K562 (cell line): Measurements from ENCODE around the gene FARP1. TPM values are rescaled to one million over a fixed set of nuclear protein-coding genes. Genes with fewer than 3 reads are reported as not detected.
A peak's percentile ranks its signal among the peaks of the same experiment; 100 is the strongest.

Experiments used
- ATAC-seq: fragments of 200-7000 bp; cut with Tn5 transposase; 3 replicates; pipeline ENCODE4 v1.9.1; 2020; ENCODE audit warnings: moderate library complexity
- BruUV-seq: library from RNA; stranded (reverse); fragments of 400-500 nt; replicated peaks from 2 replicates; lab custom pipeline; 2021; lab: Mats Ljungman, UMichigan
- CTCF ChIA-PET: fragments of 300-600 bp; formaldehyde crosslinking; extraction: SDS; loops from one replicate; lab custom pipeline; 2021; ENCODE audit warnings: low intra/inter-chr PET ratio; lab: Yijun Ruan, JAX
- POLR2A ChIA-PET: fragments of 300-600, 350-650 bp; sonication (Branson Sonifier 250); formaldehyde crosslinking; extraction: SDS; loops from one replicate; lab custom pipeline; 2021; ENCODE audit warnings: antibody characterized with exemption, inconsistent platforms; lab: Yijun Ruan, JAX
- DNase-seq, 4 experiments: peaks; one replicate each; pipeline versions ENCODE4 v3.0.0 to v3.0.0-alpha.2; 2011 to 2018; ENCODE audit warnings: low spot score in 3 of 4, mixed read lengths in 3 of 4; ENCODE audit errors: extremely low read depth in 1 of 4
- FAIRE-seq: peaks from 2 replicates; lab custom pipeline; 2011; peaks lifted over from hg19 to GRCh38; lab: Jason Lieb, UNC
- H2AFZ ChIP-seq: 2 replicates; pipeline ENCODE4 v1.6.0; 2011; ENCODE audit warnings: low read depth, low read length, control low read depth, inconsistent platforms
- H3K27ac ChIP-seq: fragments of 200-600 bp; 3 replicates; pipeline ENCODE4 v1.8.0; 2011; ENCODE audit warnings: low read depth, mild to moderate bottlenecking, control low read depth, inconsistent platforms, low read length, moderate library complexity, mixed read lengths; ENCODE audit errors: extremely low read depth
- H3K27me3 ChIP-seq, 2 experiments: fragments of 300-600 bp in 1 of 2; 2 replicates in 1 of 2; 3 replicates in 1 of 2; pipeline versions ENCODE4 v1.6.0 to v1.8.0; 2011; ENCODE audit warnings: inconsistent platforms in 2 of 2, low read length in 2 of 2, mild to moderate bottlenecking in 1 of 2, mixed read lengths in 1 of 2, moderate library complexity in 1 of 2; ENCODE audit not compliant: control insufficient read depth in 2 of 2, insufficient read depth in 2 of 2
- H3K36me3 ChIP-seq: fragments of 300-600 bp; 3 replicates; pipeline ENCODE4 v1.8.0; 2011; ENCODE audit warnings: mild to moderate bottlenecking, low read length, inconsistent platforms; ENCODE audit not compliant: control insufficient read depth, insufficient read depth
- H3K4me1 ChIP-seq, 2 experiments: fragments of 200-600 bp in 1 of 2; replicated peaks in 1 of 2; 2 replicates in 1 of 2; 3 replicates in 1 of 2; pipeline versions ENCODE4 v1.5.1 to v1.8.0; 2011; ENCODE audit warnings: inconsistent platforms in 2 of 2, low read length in 2 of 2, mild to moderate bottlenecking in 1 of 2, mixed read lengths in 1 of 2, moderate library complexity in 1 of 2; ENCODE audit not compliant: control insufficient read depth in 2 of 2, insufficient read depth in 2 of 2
- H3K4me2 ChIP-seq: 2 replicates; pipeline ENCODE4 v1.6.1; 2011; ENCODE audit warnings: low read length, control low read depth, inconsistent platforms, mixed read lengths; ENCODE audit not compliant: insufficient read depth
- H3K4me3 ChIP-seq: fragments of 200-600 bp; sonication (generic), shearing (Covaris generic); 2 replicates; pipeline ENCODE4 v1.5.1; 2016; ENCODE audit warnings: control low read depth, inconsistent platforms
- H3K79me2 ChIP-seq: fragments of 200-600 bp; 3 replicates; pipeline ENCODE4 v1.8.0; 2011; ENCODE audit warnings: low read length, inconsistent platforms; ENCODE audit not compliant: control insufficient read depth, insufficient read depth
- H3K9ac ChIP-seq, 2 experiments: 2 replicates each; pipeline versions ENCODE4 v1.6.0 to v1.6.1; 2011; ENCODE audit warnings: low read depth in 2 of 2, low read length in 2 of 2, control low read depth in 1 of 2, inconsistent platforms in 1 of 2, mild to moderate bottlenecking in 1 of 2, mixed read lengths in 1 of 2; ENCODE audit not compliant: insufficient read depth in 1 of 2
- H3K9me1 ChIP-seq: one replicate; pipeline ENCODE4 v1.6.0; 2011; ENCODE audit warnings: inconsistent platforms, mild to moderate bottlenecking, low read length, moderate library complexity; ENCODE audit not compliant: control insufficient read depth, insufficient read depth
- H3K9me3 ChIP-seq: replicated peaks from 2 replicates; pipeline ENCODE4 v1.5.1; 2011; ENCODE audit warnings: low read depth, low read length, inconsistent platforms; ENCODE audit not compliant: control insufficient read depth, insufficient read depth
- H4K20me1 ChIP-seq: replicated peaks from 2 replicates; pipeline ENCODE4 v1.6.1; 2011; ENCODE audit warnings: low read length, inconsistent platforms, mixed read lengths; ENCODE audit not compliant: control insufficient read depth, insufficient read depth
- CTCF ChIP-seq, 3 experiments: IDR thresholded peaks in 2 of 3; conservative IDR thresholded peaks in 1 of 3; 2 replicates each; pipeline ENCODE4 v1.5.1; 2011 to 2012; ENCODE audit warnings: low read length in 3 of 3, mild to moderate bottlenecking in 3 of 3, control low read depth in 2 of 3, improper control_type of control experiment in 1 of 3, inconsistent platforms in 1 of 3, low read depth in 1 of 3, mixed read lengths in 1 of 3, moderate library complexity in 1 of 3; ENCODE audit not compliant: insufficient read depth in 2 of 3
- CTCFL ChIP-seq: IDR thresholded peaks from 2 replicates; pipeline ENCODE4 v1.6.1; 2011; ENCODE audit warnings: borderline replicate concordance, low read depth, mild to moderate bottlenecking, moderate library complexity, low read length; ENCODE audit not compliant: insufficient read depth, poor library complexity, severe bottlenecking
- MYNN ChIP-seq, 2 experiments: sonication (generic); formaldehyde crosslinking in 1 of 2; IDR thresholded peaks; 2 replicates each; pipeline versions ENCODE4 v1.5.0 to v1.6.1; 2016 to 2020; ENCODE audit warnings: antibody characterized with exemption in 1 of 2, missing genetic modification reagents in 1 of 2
- NFRKB ChIP-seq: fragments of 450-650 bp; IDR thresholded peaks from 2 replicates; pipeline ENCODE4 v1.6.1; 2016; ENCODE audit warnings: low read depth
- NR2C2 ChIP-seq, 2 experiments: fragments of 200-800 bp in 1 of 2; sonication (Bioruptor generic) in 1 of 2; sonication (generic) in 1 of 2; formaldehyde crosslinking in 1 of 2; IDR thresholded peaks; 2 replicates each; pipeline versions ENCODE4 v1.6.1 to v1.8.0; 2016 to 2022; ENCODE audit warnings: mild to moderate bottlenecking in 1 of 2, missing compliant biosample characterization in 1 of 2, missing genetic modification characterization in 1 of 2, missing genetic modification reagents in 1 of 2
- RAD21 ChIP-seq, 2 experiments: fragments of 250-450 bp in 1 of 2; fragments of 450-650 bp in 1 of 2; sonication (Bioruptor Pico) in 1 of 2; formaldehyde crosslinking in 1 of 2; IDR thresholded peaks in 1 of 2; conservative IDR thresholded peaks in 1 of 2; 2 replicates each; pipeline versions ENCODE4 v1.4.0 to v1.8.0; 2020 to 2022; ENCODE audit warnings: mild to moderate bottlenecking in 2 of 2, moderate library complexity in 1 of 2
- SMAD3 ChIP-seq: fragments of 450-650 bp; formaldehyde crosslinking; conservative IDR thresholded peaks from 2 replicates; pipeline ENCODE4 v1.4.0; 2020; ENCODE audit warnings: mild to moderate bottlenecking
- TSHZ1 ChIP-seq: fragments of 250-450 bp; sonication (Bioruptor Pico); IDR thresholded peaks from 2 replicates; pipeline ENCODE4 v1.4.0; 2020; ENCODE audit warnings: mild to moderate bottlenecking, moderate library complexity
- ZNF184 ChIP-seq: sonication (generic); formaldehyde crosslinking; IDR thresholded peaks from 2 replicates; pipeline ENCODE4 v1.5.0; 2020; ENCODE audit warnings: missing genetic modification reagents
- ZNF232 ChIP-seq: sonication (generic); formaldehyde crosslinking; IDR thresholded peaks from 2 replicates; pipeline ENCODE4 v1.8.0; 2022; ENCODE audit warnings: mild to moderate bottlenecking, missing genetic modification reagents
- ZNF764 ChIP-seq: fragments of 250-450 bp; sonication (Bioruptor Pico); IDR thresholded peaks from 2 replicates; pipeline ENCODE4 v1.4.0; 2020; ENCODE audit warnings: low read depth, mild to moderate bottlenecking, moderate library complexity
- WGBS: fragments of 100-300 bp; shearing (Covaris generic); methylation state at CpG from one replicate; pipeline ENCODE4 v1.1.6; 2016; ENCODE audit warnings: low coverage, mixed read lengths; ENCODE audit not compliant: insufficient coverage; ENCODE audit errors: missing lambda C conversion rate; 5-methylcytosine and 5-hydroxymethylcytosine counted together
- in situ Hi-C: fragments of 300-500 bp; cut with MboI; formaldehyde crosslinking; loops from 4 replicates; pipeline ENCODE4 v1.15.0; 2018; ENCODE audit warnings: inconsistent platforms, mixed read lengths
- intact Hi-C: fragments of 100-400 bp; cut with micrococcal nuclease; formaldehyde crosslinking; loops from 2 replicates; pipeline ENCODE4 v1.14.2; 2022
- polyA plus RNA-seq, 8 experiments: library from polyadenylated mRNA; depleted of rRNA in 4 of 8; stranded (reverse) in 5 of 8; unstranded in 3 of 8; fragments of >200 nt; fragmentation: Nextera tagmentation in 2 of 8; fragmentation: Illumina TruSeq in 1 of 8; extraction: Ambion mirVana in 2 of 8; extraction: Trizol in 1 of 8; gene quantifications; 2 replicates each; pipeline versions ENCODE4 v1.2.1 to v1.2.3, GENCODE V29; 2011 to 2014; ENCODE audit warnings: inconsistent platforms in 1 of 8, missing spikeins in 1 of 8
- total RNA-seq, 7 experiments: library from RNA; depleted of rRNA in 6 of 7; stranded (reverse); fragments of >200 nt in 6 of 7; fragmentation: Illumina TruSeq in 2 of 7; extraction: Trizol in 2 of 7; gene quantifications; 2 replicates each; pipeline versions ENCODE4 v1.2.1 to v1.2.3, GENCODE V29; 2011 to 2021; ENCODE audit warnings: low replicate concordance in 1 of 7

Gene FARP1
- total and polyA plus RNA-seq, 9 of the 15 experiments (the other 6 are each of a cell fraction or from before 2014, with no cell fraction given): 0.03 to 0.29 (median 0.05) TPM; not detected in 3

- peak; percentile 89 for ATAC-seq
- no peaks in the 10 kb centered on the region for H3K9me3 ChIP-seq
- H3K27ac ChIP-seq: no peak overlapping the region
- in situ Hi-C loops: no loop called here
- DNase-seq: peak; percentile 51 to 63 (median 56)
- FAIRE-seq: no peak
- no peaks in the 10 kb centered on the region; a peak in 1 of 5 replicates for H3K4me1 ChIP-seq
- H2AFZ ChIP-seq: no peak overlapping the region
- intact Hi-C loops: no loop called here
- no peaks in the 10 kb centered on the region for H3K79me2 ChIP-seq
- H3K27me3 ChIP-seq: no peaks in the 10 kb centered on the region
- H3K36me3 ChIP-seq: peaks cover 60% of the 10 kb centered on the region
- BruUV-seq: no TSS peak
- ChIA-PET CTCF (no interaction called here), POLR2A (interaction anchor here (0.7 kb wide), 1 partner anchor 383 kb away, joined by 3 read pairs; no protein-coding TSS in a partner anchor)
- no peak overlapping the region for H3K4me3 ChIP-seq
- no peak overlapping the region for H3K9ac ChIP-seq
- WGBS: 70% methylated on average over 9 of the region's 11 CpGs
- no peaks in the 10 kb centered on the region for H3K9me1 ChIP-seq
- TF ChIP-seq SMAD3 (CRISPR knock-in tag): no peak
- no peak for TF ChIP-seq NFRKB
- no peak for TF ChIP-seq ZNF232 (CRISPR knock-in tag)
- no peak for TF ChIP-seq MYNN (IDR thresholded peaks at IDR 0.05)
- TF ChIP-seq MYNN (CRISPR knock-in tag; IDR thresholded peaks at IDR 0.05): no peak
- peak in 1 of 2 experiments; percentile 11; a peak in 1 of 4 replicates for TF ChIP-seq RAD21 (CRISPR knock-in tag; conservative IDR thresholded peaks at IDR 0.05 in 1 of 2, IDR thresholded peaks at IDR 0.05 in 1 of 2)
- no peak for TF ChIP-seq ZNF184 (CRISPR knock-in tag)
- no peak for TF ChIP-seq TSHZ1
- TF ChIP-seq CTCF (IDR thresholded peaks at IDR 0.05 in 2 of 3, conservative IDR thresholded peaks at IDR 0.05 in 1 of 3; ENCODE audit: insufficient read depth in 2 of 3, low read depth in 1 of 3, low read length in 3 of 3): peak; percentile 48 to 72 (median 56)
- TF ChIP-seq ZNF764: no peak
- TF ChIP-seq CTCFL: peak; percentile 74
- TF ChIP-seq NR2C2 (CRISPR knock-in tag; IDR thresholded peaks at IDR 0.05): no peak
- TF ChIP-seq NR2C2 (tag; IDR thresholded peaks at IDR 0.05): no peak
- no peaks in the 10 kb centered on the region for H4K20me1 ChIP-seq
- H3K4me2 ChIP-seq: no peak overlapping the region
Measured at GRCh38 chr13:98466634-98467236, 323.8 kb downstream of the FARP1 start.
